Heart left ventricle (tissue), 16 donors: ENCODE results near the gene ABR. TPM values are rescaled to one million over a fixed set of nuclear protein-coding genes. Genes with fewer than 3 reads are reported as not detected.

Source experiments
- ATAC-seq, 4 donors: fragments of 200-7000 bp; cut with Tn5 transposase; one replicate each; pipeline ENCODE4 v1.9.1; 2020 to 2022; ENCODE audit warnings: moderate library complexity in 4 of 4, mild to moderate bottlenecking in 3 of 4, moderate number of reproducible peaks in 1 of 4
- DNase-seq, 5 donors: peaks; one replicate each; pipeline ENCODE4 v3.0.0-alpha.2; 2020
- H3K27ac ChIP-seq, 12 donors: fragments of 200-600 bp; sonication (generic) in 4 of 12; one replicate each; pipeline versions ENCODE4 v1.5.0 to v1.8.0; 2016 to 2022; ENCODE audit warnings: mild to moderate bottlenecking in 2 of 12
- H3K27me3 ChIP-seq, 9 donors: fragments of 200-600 bp; sonication (generic) in 2 of 9; one replicate each; pipeline versions ENCODE4 v1.5.1 to v1.8.0; 2016 to 2022; ENCODE audit warnings: mild to moderate bottlenecking in 3 of 9
- H3K36me3 ChIP-seq, 9 donors: fragments of 200-600 bp; sonication (generic) in 2 of 9; one replicate each; pipeline versions ENCODE4 v1.5.0 to v1.8.0; 2018 to 2022; ENCODE audit warnings: mild to moderate bottlenecking in 2 of 9
- H3K4me1 ChIP-seq, 12 donors: fragments of 200-600 bp; sonication (generic) in 4 of 12; one replicate each; pipeline versions ENCODE4 v1.5.0 to v1.8.0; 2016 to 2022; ENCODE audit warnings: mild to moderate bottlenecking in 3 of 12
- H3K4me3 ChIP-seq, 12 donors: fragments of 200-600 bp; sonication (generic) in 4 of 12; one replicate each; pipeline versions ENCODE4 v1.5.0 to v1.8.0; 2017 to 2022; ENCODE audit warnings: mild to moderate bottlenecking in 9 of 12, moderate library complexity in 4 of 12
- H3K9me3 ChIP-seq, 12 donors: fragments of 200-600 bp; sonication (generic) in 4 of 12; one replicate each; pipeline versions ENCODE4 v1.5.0 to v1.8.0; 2016 to 2022; ENCODE audit warnings: mild to moderate bottlenecking in 1 of 12
- CTCF ChIP-seq, 12 donors: fragments of 200-600 bp; sonication (generic) in 4 of 12; IDR thresholded peaks; one replicate each; pipeline versions ENCODE4 v1.5.0 to v1.8.0; 2018 to 2022; ENCODE audit warnings: antibody characterized with exemption in 12 of 12, mild to moderate bottlenecking in 5 of 12
- POLR2A ChIP-seq, 2 donors: fragments of 450-650 bp; IDR thresholded peaks; one replicate each; pipeline ENCODE4 v1.6.1; 2017; ENCODE audit warnings: antibody characterized with exemption in 2 of 2, mild to moderate bottlenecking in 2 of 2, moderate library complexity in 2 of 2
- WGBS, 4 donors: extraction: QIAGEN DNeasy Blood & Tissue Kit in 2 of 4; methylation state at CpG; one replicate each; pipeline versions ENCODE4 v1.1.5 to v1.1.7; 2013 to 2018; 5-methylcytosine and 5-hydroxymethylcytosine counted together
- intact Hi-C, 10 donors: fragments of 100-400 bp; cut with DNase I; formaldehyde crosslinking; loops; one replicate each; pipeline versions ENCODE4 v1.11.1 to v1.14.2; 2022
- polyA plus RNA-seq, 2 donors: library from polyadenylated mRNA; stranded (reverse); fragments of 200-250 nt; gene quantifications; one replicate each; pipeline ENCODE4 v1.2.3, GENCODE V29; 2013
- total RNA-seq, 9 donors: library from RNA; depleted of rRNA in 2 of 9; stranded (reverse); fragments of >200 nt in 2 of 9; fragmentation: NEBNext Ultra II Directional in 3 of 9; extraction: Animal tissue kit (Norgen Biotek cat#: 25700) in 3 of 9; gene quantifications; one replicate each; pipeline versions ENCODE4 v1.1.0 to v1.2.4, GENCODE V29; 2016 to 2023
- donor health status: ischemic (EF 13 %, LVEDD 7.1; RV severe dilation, severe dysfunction).
- donor health status: healthy with polysubstance abuse.
- donor health status: DM: no; HTN: yes; CAD: no.
- donor health status: DM: no; HTN: no; CAD: no.
- donor health status: ischemic (EF 25% LVEDD 6.9; RV normal size, moderate dysfunction).
- donor health status: ischemic (EF 25% LVEDD 5.7; RV mildly dilated, moderate dysfunction).
- donor health status: healthy.
- donor health status: DM: yes; HTN: yes; CAD: no.
- donor health status: ischemic (EF 35%, LVEDD 5.7; RV mildly dilated, moderate dysfunction).
- donor health status: nonischemic (EF 11% LVEDD 7.7; RV severe dilation, severe dysfunction).
- donor health status: DM: yes; HTN: yes; CAD: no.
- donor health status: PGD.
- donor health status: ischemic (EF 29% LVEDD 5.4; RV normal size, mild dysfunction).
- donor health status: nonischemic (EF 23%, LVEDD 6.1; RV moderate dilation, normal function).

ABR gene
- total and polyA plus RNA-seq, 11 donors = 64.5 to 171 (median 149) TPM

GRCh38 chr17:1150863-1151600 is 28.7 kb downstream of the ABR start:
- H3K9me3 ChIP-seq = no peaks in the 10 kb centered on the region
- H3K4me3 ChIP-seq = no peak overlapping the region
- DNase-seq (no peak), ATAC-seq (peak in 2 of 4 donors; percentile 2 to 4)
- no peaks in the 10 kb centered on the region for H3K27me3 ChIP-seq
- H3K36me3 ChIP-seq = peaks cover 0 to 10% (median 3%) of the 10 kb centered on the region in 9 donors
- H3K27ac ChIP-seq = peak overlapping the region in 6 of 12 donors; percentile 10 to 77 (median 36)
- peaks cover 0 to 48% (median 16%) of the 10 kb centered on the region in 12 donors for H3K4me1 ChIP-seq
- 56 to 61% (median 58%) methylated on average over 12 of the region's 12 CpGs for WGBS, 4 donors
- intact Hi-C loops = loop anchor here in 3 of 10 donors (2.0 to 5.0 kb wide), 2 partner anchors 36 kb away; no protein-coding TSS in a partner anchor
- no peak for TF ChIP-seq CTCF (IDR thresholded peaks at IDR 0.05)
- TF ChIP-seq POLR2A (IDR thresholded peaks at IDR 0.05) = no peak

- DNase-seq (peak in 1 of 5 donors; percentile 70), ATAC-seq (peak; percentile 74 to 83 (median 76))
- no peak for TF ChIP-seq POLR2A (IDR thresholded peaks at IDR 0.05)
- no peak for TF ChIP-seq CTCF (IDR thresholded peaks at IDR 0.05)
- Histone ChIP-seq H3K9me3 (no peaks in the 10 kb centered on the region), H3K27ac (peak overlapping the region in 10 of 12 donors; percentile 16 to 77 (median 41)), H3K27me3 (no peaks in the 10 kb centered on the region), H3K36me3 (peaks cover 0 to 10% (median 3%) of the 10 kb centered on the region in 9 donors), H3K4me3 (no peak overlapping the region), H3K4me1 (peaks cover 0 to 49% (median 16%) of the 10 kb centered on the region in 12 donors)
- WGBS, 4 donors = 42 to 66% (median 54%) methylated on average over 13 of the region's 13 CpGs
- intact Hi-C loops = loop anchor here in 4 of 10 donors (2.0 to 5.0 kb wide), 2 partner anchors 37 kb away; no protein-coding TSS in a partner anchor
Measured at GRCh38 chr17:1149869-1150268, 29.9 kb downstream of the ABR start.

- Histone ChIP-seq H3K9me3 (no peaks in the 10 kb centered on the region), H3K36me3 (peaks cover 0 to 10% (median 3%) of the 10 kb centered on the region in 9 donors), H3K4me1 (peaks cover 0 to 49% (median 13%) of the 10 kb centered on the region in 12 donors), H3K27me3 (no peaks in the 10 kb centered on the region), H3K4me3 (no peak overlapping the region), H3K27ac (no peak overlapping the region)
- peak; percentile 13 to 60 (median 42) for TF ChIP-seq CTCF (IDR thresholded peaks at IDR 0.05)
- no peak for TF ChIP-seq POLR2A (IDR thresholded peaks at IDR 0.05)
- WGBS, 4 donors = 56 to 69% (median 64%) methylated on average over 8 of the region's 8 CpGs
- DNase-seq (peak in 3 of 5 donors; percentile 43 to 67 (median 50)), ATAC-seq (peak in 3 of 4 donors; percentile 27 to 41 (median 28))
- intact Hi-C loops = loop anchor here in 4 of 10 donors (1.0 to 5.0 kb wide), 4 partner anchors 23 to 40 kb away; no protein-coding TSS in a partner anchor
Measured at GRCh38 chr17:1147664-1148063, 32.1 kb downstream of the ABR start.

GRCh38 chr17:1146561-1147265 is 33.1 kb downstream of the ABR start:
- intact Hi-C loops = loop anchor here in 4 of 10 donors (1.0 to 5.0 kb wide), 4 partner anchors 22 to 41 kb away; no protein-coding TSS in a partner anchor
- ATAC-seq = no peak
- DNase-seq = no peak

More at GRCh38 chr17:1146561-1147265, 33.1 kb downstream of the ABR start:
- peaks cover 0 to 49% (median 13%) of the 10 kb centered on the region in 12 donors for H3K4me1 ChIP-seq
- no peaks in the 10 kb centered on the region for H3K27me3 ChIP-seq
- no peak overlapping the region for H3K4me3 ChIP-seq
- no peak for TF ChIP-seq POLR2A (IDR thresholded peaks at IDR 0.05)
- TF ChIP-seq CTCF (IDR thresholded peaks at IDR 0.05) = no peak
- WGBS, 4 donors = 93 to 98% (median 95%) methylated on average over 8 to 9 of the region's 9 CpGs
- H3K27ac ChIP-seq = no peak overlapping the region
- H3K36me3 ChIP-seq = peaks cover 0 to 10% (median 3%) of the 10 kb centered on the region in 9 donors
- H3K9me3 ChIP-seq = no peaks in the 10 kb centered on the region
